PC-3 (cell line): ENCODE data around the gene TSHZ2. TPM values are rescaled to one million over a fixed set of nuclear protein-coding genes. Genes with fewer than 3 reads are reported as not detected.

Source experiments
- ATAC-seq: fragments of 200-7000 bp; cut with Tn5 transposase; 2 replicates; pipeline ENCODE4 v1.9.1; 2020; ENCODE audit warnings: mild to moderate bottlenecking, moderate library complexity
- BruUV-seq: library from RNA; stranded (reverse); fragments of 400-500 nt; replicated peaks from 2 replicates; lab custom pipeline; 2021; lab: Mats Ljungman, UMichigan
- CTCF ChIA-PET: fragments of 300-600 bp; sonication (Branson Sonifier 250); formaldehyde crosslinking; loops from one replicate; lab custom pipeline; 2022; ENCODE audit warnings: antibody characterized with exemption; lab: Charles Lee
- POLR2A ChIA-PET: fragments of 300-600 bp; sonication (Branson Sonifier 250); formaldehyde crosslinking; loops from one replicate; lab custom pipeline; 2022; ENCODE audit warnings: antibody characterized with exemption; ENCODE audit not compliant: unreplicated experiment; lab: Charles Lee
- DNase-seq: peaks from one replicate; pipeline ENCODE4 v3.0.0-alpha.2; 2015
- H2AFZ ChIP-seq: fragments of 300-600 bp; sonication (generic); 2 replicates; pipeline ENCODE4 v1.6.0; 2016; ENCODE audit warnings: antibody characterized with exemption, low read length
- H3F3A ChIP-seq: fragments of 300-600 bp; sonication (generic); one replicate; pipeline ENCODE4 v1.6.0; 2017; ENCODE audit warnings: antibody characterized with exemption, low read length, control low read depth, mild to moderate bottlenecking; ENCODE audit not compliant: unreplicated experiment
- H3K27ac ChIP-seq: fragments of 300-600 bp; sonication (generic); 2 replicates; pipeline ENCODE4 v1.5.1; 2016; ENCODE audit warnings: mild to moderate bottlenecking, low read length
- H3K27me3 ChIP-seq: fragments of 300-600 bp; sonication (generic); 2 replicates; pipeline ENCODE4 v1.6.1; 2016; ENCODE audit warnings: low read length, mixed read lengths
- H3K36me3 ChIP-seq: fragments of 300-600 bp; sonication (generic); 2 replicates; pipeline ENCODE4 v1.6.1; 2016; ENCODE audit warnings: low read depth, mixed run types, low read length, mixed read lengths
- H3K4me1 ChIP-seq: fragments of 300-600 bp; sonication (generic); 2 replicates; pipeline ENCODE4 v1.5.1; 2016; ENCODE audit warnings: low read length; ENCODE audit not compliant: insufficient read depth
- H3K4me2 ChIP-seq: fragments of 300-600 bp; sonication (generic); 2 replicates; pipeline ENCODE4 v1.6.0; 2016; ENCODE audit warnings: low read length
- H3K4me3 ChIP-seq: fragments of 300-600 bp; sonication (generic); 2 replicates; pipeline ENCODE4 v1.5.1; 2016; ENCODE audit warnings: mild to moderate bottlenecking, low read length, mixed read lengths
- H3K79me2 ChIP-seq: fragments of 300-600 bp; sonication (generic); 2 replicates; pipeline ENCODE4 v1.6.1; 2017; ENCODE audit warnings: low read length, mixed read lengths
- H3K9ac ChIP-seq: fragments of 300-600 bp; sonication (generic); 2 replicates; pipeline ENCODE4 v1.6.0; 2016; ENCODE audit warnings: mild to moderate bottlenecking, low read length
- H3K9me2 ChIP-seq: fragments of 300-600 bp; sonication (generic); replicated peaks from 2 replicates; pipeline ENCODE4 v1.6.1; 2016; ENCODE audit warnings: mixed run types, low read length, mixed read lengths
- H3K9me3 ChIP-seq: fragments of 300-600 bp; sonication (generic); 2 replicates; pipeline ENCODE4 v1.6.1; 2016; ENCODE audit warnings: low read length, mixed read lengths
- H4K20me1 ChIP-seq: fragments of 300-600 bp; sonication (generic); 2 replicates; pipeline ENCODE4 v1.6.1; 2016; ENCODE audit warnings: low read length, mixed read lengths
- CTCF ChIP-seq: fragments of 300-600 bp; sonication (generic); conservative IDR thresholded peaks from 2 replicates; pipeline ENCODE4 v1.5.1; 2017; ENCODE audit warnings: antibody characterized with exemption, low read depth, mild to moderate bottlenecking, low read length
- EZH2 ChIP-seq: fragments of 300-600 bp; sonication (generic); IDR thresholded peaks from one replicate; pipeline ENCODE4 v1.6.1; 2017; ENCODE audit warnings: antibody characterized with exemption, mild to moderate bottlenecking, low read length; ENCODE audit not compliant: unreplicated experiment
- EZH2phosphoT487 ChIP-seq: fragments of 300-600 bp; sonication (generic); IDR thresholded peaks from 2 replicates; pipeline ENCODE4 v1.6.1; 2018; ENCODE audit warnings: mild to moderate bottlenecking, antibody characterized with exemption, low read length, borderline replicate concordance
- intact Hi-C: fragments of 100-400 bp; cut with micrococcal nuclease; formaldehyde crosslinking; loops from 2 replicates; pipeline ENCODE4 v1.9.0; 2023
- total RNA-seq: library from RNA; depleted of rRNA; stranded (reverse); fragments of >200 nt; gene quantifications from 2 replicates; pipeline ENCODE4 v1.2.3, GENCODE V29; 2014

Gene TSHZ2
- total RNA-seq, 1 experiment from 2014 or later, result not detected

- ChIA-PET CTCF (no interaction called here), POLR2A (no interaction called here)
- H3K4me1 ChIP-seq, result no peaks in the 10 kb centered on the region
- peaks cover 17% of the 10 kb centered on the region; the same call in 1 of the 2 replicates for H3K27me3 ChIP-seq
- intact Hi-C loops, result no loop called here
- no peaks in the 10 kb centered on the region for H3F3A ChIP-seq
- H3K27ac ChIP-seq, result no peak overlapping the region
- no peaks in the 10 kb centered on the region for H3K79me2 ChIP-seq
- no peak overlapping the region for H3K4me3 ChIP-seq
- ATAC-seq (no peak), DNase-seq (no peak)
- H2AFZ ChIP-seq, result no peak overlapping the region
- BruUV-seq, result no TSS peak
- H3K9me2 ChIP-seq, result no peaks in the 10 kb centered on the region
- no peak overlapping the region for H3K9ac ChIP-seq
- H3K9me3 ChIP-seq, result no peaks in the 10 kb centered on the region
- H3K36me3 ChIP-seq, result no peaks in the 10 kb centered on the region
- no peaks in the 10 kb centered on the region for H4K20me1 ChIP-seq
- TF ChIP-seq EZH2 (no peak), CTCF (no peak), EZH2phosphoT487 (no peak)
- H3K4me2 ChIP-seq, result no peak overlapping the region
Observed at GRCh38 chr20:53124075-53124551, 152.0 kb downstream of the TSHZ2 start.

GRCh38 chr20:53124803-53125202 is 152.6 kb downstream of the TSHZ2 start:
- CTCF ChIA-PET, result no interaction called here
- DNase-seq (no peak), ATAC-seq (no peak)
- Histone ChIP-seq H3K4me3 (no peak overlapping the region), H3K79me2 (no peaks in the 10 kb centered on the region), H3K36me3 (no peaks in the 10 kb centered on the region), H3K4me1 (no peaks in the 10 kb centered on the region), H3K27me3 (peaks cover 18% of the 10 kb centered on the region; the same call in 1 of the 2 replicates), H2AFZ (no peak overlapping the region), H3F3A (no peaks in the 10 kb centered on the region), H3K4me2 (no peak overlapping the region), H3K9me3 (no peaks in the 10 kb centered on the region), H4K20me1 (no peaks in the 10 kb centered on the region), H3K9ac (no peak overlapping the region), H3K9me2 (no peaks in the 10 kb centered on the region), H3K27ac (no peak overlapping the region)
- no TSS peak for BruUV-seq
- POLR2A ChIA-PET, result no interaction called here
- TF ChIP-seq EZH2, result no peak
- TF ChIP-seq CTCF, result no peak
- no peak for TF ChIP-seq EZH2phosphoT487
- intact Hi-C loops, result no loop called here

- Histone ChIP-seq H3K9ac (no peak overlapping the region), H3K4me1 (no peaks in the 10 kb centered on the region), H2AFZ (no peak overlapping the region), H3K36me3 (no peaks in the 10 kb centered on the region), H4K20me1 (no peaks in the 10 kb centered on the region), H3K9me3 (no peaks in the 10 kb centered on the region), H3K79me2 (no peaks in the 10 kb centered on the region), H3F3A (no peaks in the 10 kb centered on the region), H3K9me2 (no peaks in the 10 kb centered on the region), H3K27me3 (peaks cover 15% of the 10 kb centered on the region; the same call in 1 of the 2 replicates), H3K27ac (no peak overlapping the region), H3K4me2 (no peak overlapping the region), H3K4me3 (no peak overlapping the region)
- CTCF ChIA-PET, result no interaction called here
- intact Hi-C loops, result no loop called here
- DNase-seq, result no peak
- no peak for ATAC-seq
- no peak for TF ChIP-seq CTCF
- no peak for TF ChIP-seq EZH2
- TF ChIP-seq EZH2phosphoT487, result no peak
- BruUV-seq, result no TSS peak
- POLR2A ChIA-PET, result no interaction called here
Observed at GRCh38 chr20:53126185-53126584, 154.0 kb downstream of the TSHZ2 start.
